H9 (cell line): ENCODE data around the gene PCSK2. TPM values are rescaled to one million over a fixed set of nuclear protein-coding genes. Genes with fewer than 3 reads are reported as not detected.

ENCODE experiments used
- DNase-seq: peaks from one replicate; pipeline ENCODE4 v3.0.0-alpha.2; 2017
- H2AFZ ChIP-seq: one replicate; pipeline ENCODE4 v1.6.1; 2013; ENCODE audit warnings: mild to moderate bottlenecking, low read length, control low read depth, moderate library complexity
- H2AK5ac ChIP-seq: 2 replicates; pipeline ENCODE4 v1.6.1; 2013; ENCODE audit warnings: low read length, control low read depth, mixed read lengths; ENCODE audit not compliant: insufficient read length
- H2BK120ac ChIP-seq: one replicate; pipeline ENCODE4 v1.6.1; 2013; ENCODE audit warnings: low read depth, mild to moderate bottlenecking, low read length, control low read depth, inconsistent platforms; ENCODE audit not compliant: poor library complexity, severe bottlenecking
- H2BK12ac ChIP-seq: 2 replicates; pipeline ENCODE4 v1.6.1; 2013; ENCODE audit warnings: low read length, control low read depth, mixed read lengths, low read depth; ENCODE audit not compliant: insufficient read length
- H2BK15ac ChIP-seq: 2 replicates; pipeline ENCODE4 v1.6.1; 2013; ENCODE audit warnings: low read depth, low read length, control low read depth
- H2BK20ac ChIP-seq: one replicate; pipeline ENCODE4 v1.6.1; 2013; ENCODE audit warnings: low read depth, mild to moderate bottlenecking, low read length, control low read depth, inconsistent platforms; ENCODE audit not compliant: poor library complexity, severe bottlenecking
- H2BK5ac ChIP-seq: 2 replicates; pipeline ENCODE4 v1.6.1; 2013; ENCODE audit warnings: low read length, control low read depth, mixed read lengths; ENCODE audit not compliant: insufficient read length
- H3K14ac ChIP-seq: 2 replicates; pipeline ENCODE4 v1.6.1; 2013; ENCODE audit warnings: low read length, control low read depth; ENCODE audit not compliant: insufficient read depth
- H3K18ac ChIP-seq: 2 replicates; pipeline ENCODE4 v1.6.1; 2013; ENCODE audit warnings: low read depth, mild to moderate bottlenecking, mixed read lengths, low read length, control low read depth; ENCODE audit not compliant: insufficient read length
- H3K23ac ChIP-seq: 2 replicates; pipeline ENCODE4 v1.6.1; 2013; ENCODE audit warnings: low read length, control low read depth, mixed read lengths, low read depth; ENCODE audit not compliant: insufficient read length
- H3K23me2 ChIP-seq: 2 replicates; pipeline ENCODE4 v1.6.1; 2013; ENCODE audit warnings: low read depth, mild to moderate bottlenecking, mixed read lengths, low read length, control low read depth; ENCODE audit not compliant: insufficient read length, poor library complexity, severe bottlenecking
- H3K27ac ChIP-seq: 2 replicates; pipeline ENCODE4 v1.5.1; 2013; ENCODE audit warnings: low read length, control low read depth, mixed read lengths, low read depth; ENCODE audit not compliant: insufficient read length
- H3K27me3 ChIP-seq: 2 replicates; pipeline ENCODE4 v1.6.1; 2013; ENCODE audit warnings: low read length, control low read depth, inconsistent platforms; ENCODE audit not compliant: insufficient read depth
- H3K4ac ChIP-seq: 2 replicates; pipeline ENCODE4 v1.6.1; 2013; ENCODE audit warnings: low read depth, mild to moderate bottlenecking, control low read depth, inconsistent platforms, low read length, moderate library complexity
- H3K4me1 ChIP-seq: 2 replicates; pipeline ENCODE4 v1.6.1; 2013; ENCODE audit warnings: low read length, control low read depth, inconsistent platforms; ENCODE audit not compliant: insufficient read depth
- H3K4me2 ChIP-seq: 2 replicates; pipeline ENCODE4 v1.6.1; 2013; ENCODE audit warnings: low read length, control low read depth, mixed read lengths; ENCODE audit not compliant: insufficient read length, insufficient read depth
- H3K56ac ChIP-seq: 2 replicates; pipeline ENCODE4 v1.6.1; 2013; ENCODE audit warnings: low read depth, mild to moderate bottlenecking, mixed read lengths, low read length, control low read depth; ENCODE audit not compliant: insufficient read length
- H3K79me1 ChIP-seq: 2 replicates; pipeline ENCODE4 v1.6.1; 2013; ENCODE audit warnings: low read depth, mild to moderate bottlenecking, moderate library complexity, low read length, control low read depth, inconsistent platforms; ENCODE audit not compliant: insufficient read depth, poor library complexity, severe bottlenecking
- H3K79me2 ChIP-seq: 2 replicates; pipeline ENCODE4 v1.6.1; 2013; ENCODE audit warnings: low read length, control low read depth, inconsistent platforms; ENCODE audit not compliant: insufficient read depth
- H3K9ac ChIP-seq: 2 replicates; pipeline ENCODE4 v1.6.1; 2013; ENCODE audit warnings: low read length, control low read depth, mixed read lengths; ENCODE audit not compliant: insufficient read length; ENCODE audit errors: extremely low read depth
- H3K9me3 ChIP-seq: one replicate; pipeline ENCODE4 v1.6.1; 2013; ENCODE audit warnings: low read depth, low read length, inconsistent platforms; ENCODE audit not compliant: control insufficient read depth
- H3T11ph ChIP-seq: one replicate; pipeline ENCODE4 v1.6.1; 2013; ENCODE audit warnings: mild to moderate bottlenecking, low read length, control low read depth, inconsistent platforms
- H4K20me1 ChIP-seq: one replicate; pipeline ENCODE4 v1.6.1; 2013; ENCODE audit not compliant: control insufficient read depth, insufficient read length, insufficient read depth
- H4K5ac ChIP-seq: 2 replicates; pipeline ENCODE4 v1.6.1; 2013; ENCODE audit warnings: low read depth, mild to moderate bottlenecking, mixed read lengths, low read length, control low read depth; ENCODE audit not compliant: insufficient read length
- H4K8ac ChIP-seq: replicated peaks from 2 replicates; pipeline ENCODE4 v1.6.1; 2013; ENCODE audit warnings: low read length, control low read depth, mixed read lengths, low read depth; ENCODE audit not compliant: insufficient read length
- H4K91ac ChIP-seq: 2 replicates; pipeline ENCODE4 v1.6.1; 2013; ENCODE audit warnings: low read depth, mild to moderate bottlenecking, moderate library complexity, mixed read lengths, low read length, control low read depth; ENCODE audit not compliant: insufficient read length
- H3K27ac Mint-ChIP-seq, 3 experiments: 2 replicates in 2 of 3; 3 replicates in 1 of 3; pipeline ENCODE4 v1.8.0; 2020 to 2021; ENCODE audit warnings: mixed read lengths in 3 of 3, mild to moderate bottlenecking in 1 of 3, moderate library complexity in 1 of 3
- H3K27me3 Mint-ChIP-seq: 2 replicates; pipeline ENCODE4 v1.8.0; 2021; ENCODE audit warnings: low read depth, mild to moderate bottlenecking, moderate library complexity, mixed read lengths
- H3K36me3 Mint-ChIP-seq, 3 experiments: 2 replicates in 2 of 3; 3 replicates in 1 of 3; pipeline ENCODE4 v1.8.0; 2020 to 2021; ENCODE audit warnings: low read depth in 3 of 3, mixed read lengths in 3 of 3; ENCODE audit not compliant: insufficient read depth in 1 of 3
- H3K4me1 Mint-ChIP-seq, 2 experiments: 2 replicates each; pipeline ENCODE4 v1.8.0; 2020; ENCODE audit warnings: mixed read lengths in 2 of 2
- H3K4me3 Mint-ChIP-seq, 2 experiments: 2 replicates in 1 of 2; 3 replicates in 1 of 2; pipeline ENCODE4 v1.8.0; 2020 to 2021; ENCODE audit warnings: mild to moderate bottlenecking in 2 of 2, mixed read lengths in 2 of 2, moderate library complexity in 1 of 2
- H3K9me3 Mint-ChIP-seq, 2 experiments: 2 replicates in 1 of 2; 3 replicates in 1 of 2; pipeline ENCODE4 v1.8.0; 2020; ENCODE audit warnings: mild to moderate bottlenecking in 2 of 2, mixed read lengths in 2 of 2, moderate library complexity in 1 of 2
- WGBS: extraction: QIAGEN DNeasy Blood & Tissue Kit; methylation state at CpG from one replicate; pipeline ENCODE4 v1.1.7; 2013; ENCODE audit warnings: missing lambda C conversion rate, low lambda C conversion rate, mixed read lengths; ENCODE audit not compliant: insufficient read length; ENCODE audit errors: extremely low coverage; 5-methylcytosine and 5-hydroxymethylcytosine counted together
- total RNA-seq: library from RNA; stranded (reverse); gene quantifications from 2 replicates; pipeline ENCODE4 v1.2.1, GENCODE V29; 2021
- TF ChIP-seq, protein P1 (sequence below): fragments of 200-600 bp; sonication (generic); conservative IDR thresholded peaks from 3 replicates; pipeline ENCODE4 v1.8.0; 2021; ENCODE audit warnings: antibody characterized with exemption, mild to moderate bottlenecking

The PCSK2 gene
- total RNA-seq, 1 experiment from 2014 or later, result 2.8 TPM

DNA sequence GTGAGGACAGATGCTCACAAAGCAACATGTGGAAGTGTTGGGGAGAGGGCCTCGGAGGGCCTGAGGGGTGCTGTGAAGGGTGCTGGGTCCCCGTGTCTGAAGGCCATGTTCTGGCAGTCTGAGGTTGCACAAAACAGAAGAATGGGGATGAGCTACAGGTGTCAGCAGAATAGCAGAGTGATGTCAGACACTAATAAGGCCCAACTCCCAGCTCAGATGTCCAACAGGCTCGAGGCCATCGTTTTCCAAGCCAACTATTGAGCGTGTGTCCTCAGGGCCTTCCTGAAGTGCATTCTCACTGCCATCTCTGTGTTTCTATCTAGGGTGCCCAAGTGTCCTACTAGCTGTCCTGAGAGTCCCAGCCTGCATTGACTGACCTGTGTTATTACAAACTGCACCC is 296.5 kb downstream of the PCSK2 start:
- Histone ChIP-seq H2BK5ac (no peak overlapping the region), H2BK120ac (no peak overlapping the region), H4K91ac (no peak overlapping the region), H3K9me3 (no peaks in the 10 kb centered on the region), H3T11ph (no peak overlapping the region), H4K20me1 (no peaks in the 10 kb centered on the region), H3K56ac (no peak overlapping the region), H3K23ac (no peak overlapping the region), H3K79me1 (no peaks in the 10 kb centered on the region), H3K27me3 (no peaks in the 10 kb centered on the region), H3K14ac (no peak overlapping the region), H3K9ac (no peak overlapping the region), H4K8ac (no peak overlapping the region), H2BK20ac (no peak overlapping the region), H3K4ac (no peak overlapping the region), H3K79me2 (no peaks in the 10 kb centered on the region), H3K18ac (no peak overlapping the region), H3K4me2 (no peak overlapping the region), H3K27ac (no peak overlapping the region), H2AK5ac (no peak overlapping the region), H2BK12ac (no peak overlapping the region), H4K5ac (no peak overlapping the region), H3K23me2 (no peaks in the 10 kb centered on the region), H2AFZ (no peak overlapping the region), H3K4me1 (no peaks in the 10 kb centered on the region), H2BK15ac (no peak overlapping the region)
- peaks cover 5 to 10% of the 10 kb centered on the region in 2 experiments for H3K4me1 Mint-ChIP-seq
- no peak overlapping the region for H3K27ac Mint-ChIP-seq
- TF ChIP-seq, protein P1, sequence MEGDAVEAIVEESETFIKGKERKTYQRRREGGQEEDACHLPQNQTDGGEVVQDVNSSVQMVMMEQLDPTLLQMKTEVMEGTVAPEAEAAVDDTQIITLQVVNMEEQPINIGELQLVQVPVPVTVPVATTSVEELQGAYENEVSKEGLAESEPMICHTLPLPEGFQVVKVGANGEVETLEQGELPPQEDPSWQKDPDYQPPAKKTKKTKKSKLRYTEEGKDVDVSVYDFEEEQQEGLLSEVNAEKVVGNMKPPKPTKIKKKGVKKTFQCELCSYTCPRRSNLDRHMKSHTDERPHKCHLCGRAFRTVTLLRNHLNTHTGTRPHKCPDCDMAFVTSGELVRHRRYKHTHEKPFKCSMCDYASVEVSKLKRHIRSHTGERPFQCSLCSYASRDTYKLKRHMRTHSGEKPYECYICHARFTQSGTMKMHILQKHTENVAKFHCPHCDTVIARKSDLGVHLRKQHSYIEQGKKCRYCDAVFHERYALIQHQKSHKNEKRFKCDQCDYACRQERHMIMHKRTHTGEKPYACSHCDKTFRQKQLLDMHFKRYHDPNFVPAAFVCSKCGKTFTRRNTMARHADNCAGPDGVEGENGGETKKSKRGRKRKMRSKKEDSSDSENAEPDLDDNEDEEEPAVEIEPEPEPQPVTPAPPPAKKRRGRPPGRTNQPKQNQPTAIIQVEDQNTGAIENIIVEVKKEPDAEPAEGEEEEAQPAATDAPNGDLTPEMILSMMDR, result no peak
- no CpG with 5 or more reads among the region's 5 CpGs for WGBS
- no peak for DNase-seq
- no peak overlapping the region for H3K4me3 Mint-ChIP-seq
- no peaks in the 10 kb centered on the region for H3K9me3 Mint-ChIP-seq
- H3K27me3 Mint-ChIP-seq, result no peaks in the 10 kb centered on the region; the same call in 1 of the 2 replicates
- no peaks in the 10 kb centered on the region for H3K36me3 Mint-ChIP-seq
